Vagina (tissue), 2 donors: Measurements from ENCODE around the gene MS4A1.

Experiments used
- POLR2AphosphoS5 ChIP-seq, 2 donors: sonication (generic); formaldehyde crosslinking; IDR thresholded peaks; one replicate each; pipeline ENCODE4 v1.9.0; 2017; ENCODE audit warnings: antibody characterized with exemption in 2 of 2, mild to moderate bottlenecking in 2 of 2, low read depth in 1 of 2; ENCODE audit not compliant: insufficient read depth in 1 of 2
- TF ChIP-seq, protein P1 (sequence below), 3 experiments: fragments of 450-650 bp in 2 of 3; fragments of 200-600 bp in 1 of 3; sonication (generic) in 1 of 3; IDR thresholded peaks; one replicate each; pipeline ENCODE4 v1.5.1; 2017 to 2019; ENCODE audit warnings: antibody characterized with exemption in 3 of 3, mild to moderate bottlenecking in 2 of 3, moderate library complexity in 2 of 3

- TF ChIP-seq, protein P1, sequence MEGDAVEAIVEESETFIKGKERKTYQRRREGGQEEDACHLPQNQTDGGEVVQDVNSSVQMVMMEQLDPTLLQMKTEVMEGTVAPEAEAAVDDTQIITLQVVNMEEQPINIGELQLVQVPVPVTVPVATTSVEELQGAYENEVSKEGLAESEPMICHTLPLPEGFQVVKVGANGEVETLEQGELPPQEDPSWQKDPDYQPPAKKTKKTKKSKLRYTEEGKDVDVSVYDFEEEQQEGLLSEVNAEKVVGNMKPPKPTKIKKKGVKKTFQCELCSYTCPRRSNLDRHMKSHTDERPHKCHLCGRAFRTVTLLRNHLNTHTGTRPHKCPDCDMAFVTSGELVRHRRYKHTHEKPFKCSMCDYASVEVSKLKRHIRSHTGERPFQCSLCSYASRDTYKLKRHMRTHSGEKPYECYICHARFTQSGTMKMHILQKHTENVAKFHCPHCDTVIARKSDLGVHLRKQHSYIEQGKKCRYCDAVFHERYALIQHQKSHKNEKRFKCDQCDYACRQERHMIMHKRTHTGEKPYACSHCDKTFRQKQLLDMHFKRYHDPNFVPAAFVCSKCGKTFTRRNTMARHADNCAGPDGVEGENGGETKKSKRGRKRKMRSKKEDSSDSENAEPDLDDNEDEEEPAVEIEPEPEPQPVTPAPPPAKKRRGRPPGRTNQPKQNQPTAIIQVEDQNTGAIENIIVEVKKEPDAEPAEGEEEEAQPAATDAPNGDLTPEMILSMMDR (IDR thresholded peaks at IDR 0.05) = no peak
- no peak for TF ChIP-seq POLR2AphosphoS5 (IDR thresholded peaks at IDR 0.05; ENCODE audit: insufficient read depth in 1 of 2, low read depth in 1 of 2)
These were observed 35.6 kb upstream of the MS4A1 start for GRCh38 chr11:60420015-60420414.
